Thymus (tissue), 11 donors: Measurements from ENCODE around the gene KCNIP3. TPM values are rescaled to one million over a fixed set of nuclear protein-coding genes. Genes with fewer than 3 reads are reported as not detected.
A peak's percentile ranks its signal among the peaks of the same experiment; 100 is the strongest.
"Not testable (repeated sequence)": the region's sequence is repeated elsewhere in the genome, so short reads cannot be mapped to it uniquely, and the experiment has no call there.

Experiments
- DNase-seq, 9 donors: peaks; one replicate each; pipeline ENCODE4 v3.0.0-alpha.2; 2013; ENCODE audit warnings: low spot score in 9 of 9, low read depth in 6 of 9, missing footprints in 1 of 9
- H3K27ac ChIP-seq, 2 donors: one replicate each; pipeline ENCODE4 v1.5.1; 2013; ENCODE audit warnings: control low read depth in 1 of 2, low read depth in 1 of 2, low read length in 1 of 2, mild to moderate bottlenecking in 1 of 2, moderate library complexity in 1 of 2
- H3K27me3 ChIP-seq, 2 donors: one replicate each; pipeline ENCODE4 v1.5.1; 2013; ENCODE audit warnings: low read length in 1 of 2; ENCODE audit not compliant: control insufficient read depth in 2 of 2, insufficient read depth in 1 of 2
- H3K36me3 ChIP-seq, 2 donors: one replicate each; pipeline ENCODE4 v1.5.1; 2013; ENCODE audit warnings: low read length in 1 of 2, mild to moderate bottlenecking in 1 of 2, moderate library complexity in 1 of 2; ENCODE audit not compliant: control insufficient read depth in 2 of 2, insufficient read depth in 2 of 2
- H3K4me1 ChIP-seq, 2 donors: one replicate each; pipeline ENCODE4 v1.5.1; 2013; ENCODE audit warnings: low read length in 2 of 2; ENCODE audit not compliant: control insufficient read depth in 2 of 2, insufficient read depth in 2 of 2
- H3K4me3 ChIP-seq, 2 donors: one replicate each; pipeline ENCODE4 v1.5.1; 2013; ENCODE audit warnings: low read length in 2 of 2, control low read depth in 1 of 2, mild to moderate bottlenecking in 1 of 2
- H3K9me3 ChIP-seq, 2 donors: one replicate each; pipeline ENCODE4 v1.5.1; 2013; ENCODE audit warnings: low read length in 1 of 2, mild to moderate bottlenecking in 1 of 2; ENCODE audit not compliant: control insufficient read depth in 2 of 2, insufficient read depth in 1 of 2
- WGBS: extraction: QIAGEN DNeasy Blood & Tissue Kit; methylation state at CpG from one replicate; pipeline ENCODE4 v1.1.7; 2013; 5-methylcytosine and 5-hydroxymethylcytosine counted together
- polyA plus RNA-seq: library from polyadenylated mRNA; stranded (reverse); fragments of 200-250 nt; gene quantifications from one replicate; pipeline ENCODE4 v1.2.3, GENCODE V29; 2013
- total RNA-seq: library from RNA; stranded (reverse); fragments of 120-200 nt; gene quantifications from one replicate; pipeline ENCODE4 v1.2.4, GENCODE V29; 2013
- donor health status: healthy.

Gene KCNIP3
- total and polyA plus RNA-seq, 2 donors: 5.3 to 21.4 TPM

- no peak for DNase-seq
- no peak overlapping the region for H3K27ac ChIP-seq
- no peaks in the 10 kb centered on the region for H3K36me3 ChIP-seq
- peaks cover 0 to 3% of the 10 kb centered on the region in 2 donors for H3K27me3 ChIP-seq
- H3K9me3 ChIP-seq: no peaks in the 10 kb centered on the region
- WGBS: 92% methylated on average over 8 of the region's 8 CpGs
- no peak overlapping the region for H3K4me3 ChIP-seq
- H3K4me1 ChIP-seq: no peaks in the 10 kb centered on the region
Observed at GRCh38 chr2:95392730-95393455, 95.7 kb downstream of the KCNIP3 start.

GRCh38 chr2:95393901-95394300, 96.8 kb downstream of the KCNIP3 start:
- Histone ChIP-seq H3K4me1 (no peaks in the 10 kb centered on the region), H3K27me3 (peaks cover 0 to 2% of the 10 kb centered on the region in 2 donors), H3K4me3 (no peak overlapping the region), H3K9me3 (no peaks in the 10 kb centered on the region), H3K36me3 (no peaks in the 10 kb centered on the region), H3K27ac (no peak overlapping the region)
- DNase-seq: no peak
- WGBS: 97% methylated on average over 6 of the region's 6 CpGs

- no peak overlapping the region for H3K4me3 ChIP-seq
- H3K27ac ChIP-seq: no peak overlapping the region
- H3K9me3 ChIP-seq: no peaks in the 10 kb centered on the region
- H3K27me3 ChIP-seq: no peaks in the 10 kb centered on the region
- 97% methylated on average over 7 of the region's 7 CpGs for WGBS
- no peak for DNase-seq
- H3K36me3 ChIP-seq: no peaks in the 10 kb centered on the region
- peaks cover 2 to 7% of the 10 kb centered on the region in 2 donors for H3K4me1 ChIP-seq
Observed at GRCh38 chr2:95399061-95399460, 101.9 kb downstream of the KCNIP3 start.

- 87% methylated on average over 9 of the region's 9 CpGs for WGBS
Observed at GRCh38 chr2:95401480-95401879, 104.3 kb downstream of the KCNIP3 start.

DNA sequence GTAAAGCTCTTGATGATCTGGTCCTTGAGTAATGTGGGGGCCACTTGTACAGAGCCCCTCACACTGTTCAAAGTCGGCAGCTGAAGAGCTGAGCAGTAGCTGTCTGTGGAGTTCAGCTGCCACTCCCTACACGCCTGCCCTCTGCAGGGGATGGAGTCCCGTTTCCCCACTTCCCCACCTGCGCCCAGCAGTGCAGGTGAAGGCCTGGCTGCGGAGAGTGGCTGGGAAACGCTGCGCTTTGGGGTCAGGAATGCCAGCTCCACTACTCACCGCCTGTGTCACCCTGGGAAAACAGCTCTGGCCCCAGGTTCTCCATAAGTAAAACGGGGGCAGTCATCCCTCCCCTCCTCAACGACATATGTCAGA, 104.8 kb downstream of the KCNIP3 start:
- WGBS: 2% methylated on average over 10 of the region's 10 CpGs
- peak overlapping the region; percentile 68 to 81 for H3K4me3 ChIP-seq
- H3K27me3 ChIP-seq, H3K36me3 ChIP-seq, H3K27ac ChIP-seq, H3K4me1 ChIP-seq, H3K9me3 ChIP-seq: not testable (repeated sequence)
- DNase-seq: peak in 2 of 9 donors; percentile 4 to 29

More at GRCh38 chr2:95401480-95401879, 104.3 kb downstream of the KCNIP3 start:
- Histone ChIP-seq H3K4me3 (peak overlapping the region in 1 of 2 donors; percentile 68), H3K27me3 (no peaks in the 10 kb centered on the region), H3K9me3 (no peaks in the 10 kb centered on the region), H3K4me1 (peaks cover 2 to 7% of the 10 kb centered on the region in 2 donors), H3K27ac (no peak overlapping the region), H3K36me3 (no peaks in the 10 kb centered on the region)
- DNase-seq: no peak

- Histone ChIP-seq H3K4me1 (peaks cover 2 to 7% of the 10 kb centered on the region in 2 donors), H3K27me3 (no peaks in the 10 kb centered on the region), H3K27ac (peak within 1 kb of the TSS; percentile 50 to 70), H3K9me3 (no peaks in the 10 kb centered on the region), H3K36me3 (no peaks in the 10 kb centered on the region), H3K4me3 (peak within 1 kb of the TSS; percentile 68 to 81)
- under 1% methylated on average over 64 of the region's 64 CpGs for WGBS
- peak; percentile 63 to 95 (median 89) for DNase-seq
Observed at GRCh38 chr2:95402370-95403203, 105.4 kb downstream of the KCNIP3 start, which contains the start of gene FAHD2A. FAHD2A (plus strand) TSS chr2:95402708; CDS start chr2:95405559, 2,851 bp downstream.

DNA sequence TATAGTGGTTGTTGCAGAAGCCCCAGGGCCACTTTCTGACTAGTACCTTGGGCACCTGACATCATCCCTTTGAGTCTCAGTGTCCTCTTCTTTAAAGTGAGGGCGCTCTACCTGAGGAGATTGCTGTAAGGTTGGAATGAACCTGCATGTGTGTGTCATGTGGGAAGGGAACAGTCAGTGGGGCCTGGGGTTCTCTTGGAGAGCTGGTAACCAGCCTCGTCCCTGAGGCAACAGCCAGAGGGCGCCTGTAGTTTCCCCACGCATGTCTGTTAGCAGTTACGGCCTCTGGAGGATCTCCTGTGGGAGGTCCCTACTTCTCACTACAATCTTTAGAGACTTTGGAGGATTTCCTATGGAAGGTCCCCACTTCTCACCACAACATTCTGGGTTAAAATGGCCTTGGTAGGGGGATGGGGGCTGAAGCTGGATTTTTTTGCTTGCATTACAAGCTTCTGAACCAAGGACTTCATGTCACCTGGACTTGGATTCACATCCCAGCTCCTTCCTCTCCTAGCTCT, 106.1 kb downstream of the KCNIP3 start:
- not testable (repeated sequence) for H3K36me3 ChIP-seq, H3K9me3 ChIP-seq, H3K4me1 ChIP-seq, H3K27me3 ChIP-seq
- 1% methylated on average over 5 of the region's 5 CpGs for WGBS
- Histone ChIP-seq H3K27ac (peak overlapping the region in 1 of 2 donors; percentile 50), H3K4me3 (peak overlapping the region; percentile 68 to 81)
- peak in 4 of 9 donors; percentile 4 to 47 (median 20) for DNase-seq

- not testable (repeated sequence) for DNase-seq, H3K4me3 ChIP-seq, H3K36me3 ChIP-seq, H3K27ac ChIP-seq, H3K27me3 ChIP-seq, H3K9me3 ChIP-seq, H3K4me1 ChIP-seq
- WGBS: 98% methylated on average over 5 of the region's 5 CpGs
Observed at GRCh38 chr2:95403824-95404223, 106.7 kb downstream of the KCNIP3 start.

DNA sequence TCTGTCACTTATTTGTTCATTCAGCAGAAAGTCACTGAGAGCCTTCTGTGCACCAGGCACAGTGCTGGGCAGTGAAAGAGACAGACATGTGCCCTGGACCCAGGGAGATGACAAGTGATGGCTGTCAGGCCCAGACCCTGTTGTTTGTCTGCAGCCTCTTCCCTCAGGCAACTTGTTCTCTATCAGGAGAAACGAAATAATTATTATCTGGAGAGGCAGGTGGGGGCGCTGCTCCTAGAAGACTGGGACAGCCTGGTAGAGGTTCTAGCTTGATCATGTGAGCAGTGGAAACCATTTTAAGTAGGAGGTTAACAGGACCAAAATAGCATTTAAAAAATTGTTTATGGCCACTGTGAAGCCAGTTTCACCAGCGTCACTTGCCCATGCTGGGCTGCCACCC, 107.5 kb downstream of the KCNIP3 start:
- WGBS: 94% methylated on average over 3 of the region's 3 CpGs
- not testable (repeated sequence) for DNase-seq, H3K27ac ChIP-seq, H3K27me3 ChIP-seq, H3K36me3 ChIP-seq, H3K4me1 ChIP-seq, H3K9me3 ChIP-seq, H3K4me3 ChIP-seq
